Glutamatergic neuron (in vitro differentiated cells): Measurements from ENCODE around the gene ECHDC3. TPM values are rescaled to one million over a fixed set of nuclear protein-coding genes. Genes with fewer than 3 reads are reported as not detected.

Experiments used
- DNase-seq: peaks from one replicate; pipeline ENCODE4 v3.0.0; 2022
- H3K27ac Mint-ChIP-seq: one replicate; pipeline ENCODE4 v1.8.0; 2020; ENCODE audit warnings: mild to moderate bottlenecking, mixed read lengths, inconsistent platforms; ENCODE audit not compliant: unreplicated experiment
- H3K27me3 Mint-ChIP-seq: one replicate; pipeline ENCODE4 v1.8.0; 2020; ENCODE audit warnings: mild to moderate bottlenecking, moderate library complexity, mixed read lengths, inconsistent platforms; ENCODE audit not compliant: unreplicated experiment
- H3K36me3 Mint-ChIP-seq: one replicate; pipeline ENCODE4 v1.8.0; 2020; ENCODE audit warnings: mild to moderate bottlenecking, mixed read lengths, inconsistent platforms; ENCODE audit not compliant: unreplicated experiment
- H3K4me1 Mint-ChIP-seq: one replicate; pipeline ENCODE4 v1.8.0; 2020; ENCODE audit warnings: mild to moderate bottlenecking, low read depth, mixed read lengths, inconsistent platforms; ENCODE audit not compliant: unreplicated experiment
- H3K4me3 Mint-ChIP-seq: one replicate; pipeline ENCODE4 v1.8.0; 2020; ENCODE audit warnings: mild to moderate bottlenecking, mixed read lengths, inconsistent platforms; ENCODE audit not compliant: unreplicated experiment
- H3K9me3 Mint-ChIP-seq: one replicate; pipeline ENCODE4 v1.8.0; 2020; ENCODE audit warnings: mild to moderate bottlenecking, moderate library complexity, mixed read lengths, inconsistent platforms; ENCODE audit not compliant: unreplicated experiment
- total RNA-seq: library from RNA; stranded (reverse); fragmentation: NEBNext Ultra II Directional; extraction: Animal tissue kit (Norgen Biotek cat#: 25700); gene quantifications from one replicate; pipeline ENCODE4 v1.2.1, GENCODE V29; 2021; ENCODE audit not compliant: unreplicated experiment
- TF ChIP-seq, protein P1 (sequence below): fragments of 200-600 bp; sonication (generic); IDR thresholded peaks from one replicate; pipeline ENCODE4 v1.5.0; 2021; ENCODE audit not compliant: partially characterized antibody, unreplicated experiment

The ECHDC3 gene
- total RNA-seq, 1 donor from 2014 or later = 11.8 TPM

DNA sequence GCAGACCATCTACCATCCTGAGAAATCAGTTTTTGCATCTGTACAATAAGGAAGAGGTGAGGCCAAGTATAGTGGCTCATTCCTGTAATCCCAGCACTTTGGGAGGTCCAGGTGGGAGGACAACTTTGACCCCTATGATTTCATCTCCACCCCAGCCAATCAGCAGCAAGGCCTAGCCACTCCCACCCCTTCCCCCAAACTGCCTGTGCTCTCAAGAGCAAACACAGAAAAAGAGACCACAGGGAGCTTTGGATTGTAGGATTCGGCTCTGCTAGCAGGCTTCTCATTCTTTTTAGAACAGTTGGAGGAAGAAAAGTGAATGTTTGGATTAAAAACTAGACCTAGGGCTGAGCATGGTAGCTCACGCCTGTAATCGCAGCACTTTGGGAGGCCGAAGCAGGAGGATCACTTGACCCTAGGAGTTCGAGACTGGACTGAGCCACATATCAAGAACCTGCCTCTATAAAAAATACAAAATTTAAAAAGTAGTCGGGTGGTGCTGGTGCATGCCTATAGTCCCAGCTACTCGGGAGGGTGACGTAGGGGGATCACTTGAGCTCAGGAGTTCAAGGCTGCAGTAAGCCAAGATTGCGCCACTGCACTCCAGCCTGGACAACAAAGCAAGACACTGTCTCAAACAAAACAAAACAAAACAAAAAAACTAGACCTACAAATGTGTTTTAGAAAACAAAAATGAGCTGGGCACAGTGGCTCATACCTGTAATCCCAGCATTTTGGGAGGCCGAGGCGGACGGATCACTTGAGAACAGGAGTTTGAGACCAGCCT, 55.9 kb downstream of the ECHDC3 start:
- H3K36me3 Mint-ChIP-seq = peaks cover 6% of the 10 kb centered on the region
- no peak overlapping the region for H3K4me3 Mint-ChIP-seq
- peaks cover 5% of the 10 kb centered on the region for H3K9me3 Mint-ChIP-seq
- peaks cover 2% of the 10 kb centered on the region for H3K4me1 Mint-ChIP-seq
- TF ChIP-seq, protein P1, sequence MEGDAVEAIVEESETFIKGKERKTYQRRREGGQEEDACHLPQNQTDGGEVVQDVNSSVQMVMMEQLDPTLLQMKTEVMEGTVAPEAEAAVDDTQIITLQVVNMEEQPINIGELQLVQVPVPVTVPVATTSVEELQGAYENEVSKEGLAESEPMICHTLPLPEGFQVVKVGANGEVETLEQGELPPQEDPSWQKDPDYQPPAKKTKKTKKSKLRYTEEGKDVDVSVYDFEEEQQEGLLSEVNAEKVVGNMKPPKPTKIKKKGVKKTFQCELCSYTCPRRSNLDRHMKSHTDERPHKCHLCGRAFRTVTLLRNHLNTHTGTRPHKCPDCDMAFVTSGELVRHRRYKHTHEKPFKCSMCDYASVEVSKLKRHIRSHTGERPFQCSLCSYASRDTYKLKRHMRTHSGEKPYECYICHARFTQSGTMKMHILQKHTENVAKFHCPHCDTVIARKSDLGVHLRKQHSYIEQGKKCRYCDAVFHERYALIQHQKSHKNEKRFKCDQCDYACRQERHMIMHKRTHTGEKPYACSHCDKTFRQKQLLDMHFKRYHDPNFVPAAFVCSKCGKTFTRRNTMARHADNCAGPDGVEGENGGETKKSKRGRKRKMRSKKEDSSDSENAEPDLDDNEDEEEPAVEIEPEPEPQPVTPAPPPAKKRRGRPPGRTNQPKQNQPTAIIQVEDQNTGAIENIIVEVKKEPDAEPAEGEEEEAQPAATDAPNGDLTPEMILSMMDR = no peak
- H3K27ac Mint-ChIP-seq = no peak overlapping the region
- DNase-seq = no peak
- H3K27me3 Mint-ChIP-seq = peaks cover 11% of the 10 kb centered on the region

DNA sequence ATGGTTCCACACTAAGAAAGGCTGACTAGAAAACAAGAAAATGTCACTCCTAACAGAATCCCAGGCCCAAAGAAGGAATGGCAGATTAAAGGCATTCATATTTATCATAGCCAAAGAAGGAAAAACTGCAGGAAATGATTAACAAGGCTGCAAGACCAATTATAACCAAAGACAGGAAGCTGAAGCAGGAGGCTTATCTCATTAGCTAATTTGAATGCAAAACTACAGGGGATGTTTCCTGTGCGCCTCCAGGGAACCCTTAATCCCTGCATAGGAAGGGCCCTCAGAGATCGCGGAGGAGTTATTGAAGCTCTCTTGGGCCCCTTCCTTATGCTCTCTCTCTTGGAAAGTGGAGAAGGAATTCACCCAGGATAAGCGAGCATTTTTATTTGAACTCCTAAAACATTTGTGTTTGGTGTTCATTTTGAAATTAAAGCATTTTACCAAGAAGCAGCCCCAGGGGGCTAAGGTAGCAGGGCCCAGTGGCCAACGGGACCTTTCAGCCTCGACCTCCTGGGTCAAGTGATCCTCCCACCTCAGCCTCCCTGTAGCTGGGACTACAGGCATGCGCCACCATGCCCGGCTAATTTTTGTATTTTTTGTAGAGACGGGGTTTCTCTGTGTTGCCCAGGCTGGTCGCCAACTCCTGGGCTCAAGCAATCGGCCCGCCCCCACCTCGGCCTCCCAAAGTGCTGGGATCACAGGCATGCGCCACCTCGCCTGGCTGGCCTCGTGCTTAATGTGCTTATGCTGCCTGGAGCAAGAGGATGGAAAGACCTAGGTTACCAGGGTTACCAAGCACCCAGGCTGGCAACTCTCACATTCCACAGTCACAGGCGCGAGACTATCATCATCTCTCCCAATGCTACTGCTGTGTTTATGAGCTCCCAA, 56.9 kb downstream of the ECHDC3 start:
- peaks cover 2% of the 10 kb centered on the region for H3K4me1 Mint-ChIP-seq
- H3K27me3 Mint-ChIP-seq = peaks cover 11% of the 10 kb centered on the region
- no peak overlapping the region for H3K27ac Mint-ChIP-seq
- H3K4me3 Mint-ChIP-seq = no peak overlapping the region
- peaks cover 2% of the 10 kb centered on the region for H3K9me3 Mint-ChIP-seq
- H3K36me3 Mint-ChIP-seq = no peaks in the 10 kb centered on the region
- DNase-seq = no peak
- TF ChIP-seq, protein P1 = no peak

DNA sequence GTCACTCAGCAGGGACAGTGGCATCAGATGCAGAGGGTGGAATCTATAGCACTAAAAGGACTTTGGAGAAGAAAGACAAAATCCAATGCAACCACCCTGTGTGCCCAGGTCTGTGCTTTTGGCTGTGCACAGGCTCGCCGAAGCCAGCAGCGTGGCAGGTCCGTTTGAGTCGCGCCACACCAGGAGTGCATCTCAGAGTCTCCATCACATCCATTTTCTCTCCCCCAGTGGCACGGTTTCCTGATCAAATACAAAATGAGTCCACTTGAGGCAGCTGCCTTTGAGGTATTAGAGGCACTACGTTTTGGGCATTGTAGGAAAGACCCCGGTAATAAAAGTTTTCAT, 57.5 kb downstream of the ECHDC3 start:
- H3K36me3 Mint-ChIP-seq = no peaks in the 10 kb centered on the region
- H3K27me3 Mint-ChIP-seq = peaks cover 11% of the 10 kb centered on the region
- H3K9me3 Mint-ChIP-seq = peaks cover 2% of the 10 kb centered on the region
- no peak overlapping the region for H3K27ac Mint-ChIP-seq
- H3K4me3 Mint-ChIP-seq = no peak overlapping the region
- TF ChIP-seq, protein P1 = no peak
- peaks cover 2% of the 10 kb centered on the region for H3K4me1 Mint-ChIP-seq
- no peak for DNase-seq

DNA sequence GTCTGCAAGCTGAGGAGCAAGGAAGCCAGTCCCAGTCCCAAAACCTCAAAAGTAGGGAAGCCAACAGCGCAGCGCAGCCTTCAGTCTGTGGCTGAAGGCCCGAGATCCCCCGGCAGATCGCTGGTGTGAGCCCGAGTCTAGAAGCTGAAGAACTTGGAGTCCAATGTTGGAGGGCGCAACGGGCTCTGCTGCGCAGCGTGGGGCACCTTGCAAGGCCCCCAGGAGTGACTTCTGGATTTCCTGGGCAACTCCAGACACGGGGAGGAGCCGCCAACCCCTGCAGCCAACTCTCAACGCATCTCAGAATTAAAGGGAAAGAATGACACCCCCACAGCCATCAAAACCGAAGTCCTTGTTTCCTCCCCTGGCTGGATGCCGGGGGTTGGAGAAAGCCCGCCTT, 62.2 kb downstream of the ECHDC3 start:
- Mint-ChIP-seq H3K4me3 (no peak overlapping the region), H3K36me3 (no peaks in the 10 kb centered on the region), H3K27ac (no peak overlapping the region), H3K27me3 (peaks cover 4% of the 10 kb centered on the region), H3K4me1 (no peaks in the 10 kb centered on the region), H3K9me3 (peaks cover 4% of the 10 kb centered on the region)
- DNase-seq = no peak
- TF ChIP-seq, protein P1 = no peak

DNA sequence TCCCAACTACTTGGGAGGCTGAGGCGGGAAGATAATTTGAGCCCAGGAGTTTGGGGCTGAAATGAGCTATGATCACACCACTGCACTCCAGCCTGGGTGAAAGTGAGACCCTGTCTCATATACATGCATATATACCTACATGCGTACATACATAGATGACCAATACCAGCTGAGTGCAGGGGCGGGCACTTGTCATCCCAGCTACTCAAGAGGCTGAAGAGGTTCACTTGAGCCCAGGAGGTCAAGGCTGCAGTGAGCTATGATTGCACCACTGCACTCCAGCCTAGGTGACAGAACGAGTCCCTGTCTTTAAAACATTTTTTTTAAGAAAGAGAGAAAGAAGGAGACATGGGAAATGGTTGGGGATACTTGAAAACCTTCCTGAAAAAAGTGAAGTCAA, 63.6 kb downstream of the ECHDC3 start:
- DNase-seq = no peak
- TF ChIP-seq, protein P1 = no peak
- Mint-ChIP-seq H3K4me3 (no peak overlapping the region), H3K4me1 (peaks cover 2% of the 10 kb centered on the region), H3K27ac (no peak overlapping the region), H3K36me3 (no peaks in the 10 kb centered on the region), H3K9me3 (peaks cover 4% of the 10 kb centered on the region), H3K27me3 (peaks cover 4% of the 10 kb centered on the region)
